ENCODE results near the gene ASB4.

DNA sequence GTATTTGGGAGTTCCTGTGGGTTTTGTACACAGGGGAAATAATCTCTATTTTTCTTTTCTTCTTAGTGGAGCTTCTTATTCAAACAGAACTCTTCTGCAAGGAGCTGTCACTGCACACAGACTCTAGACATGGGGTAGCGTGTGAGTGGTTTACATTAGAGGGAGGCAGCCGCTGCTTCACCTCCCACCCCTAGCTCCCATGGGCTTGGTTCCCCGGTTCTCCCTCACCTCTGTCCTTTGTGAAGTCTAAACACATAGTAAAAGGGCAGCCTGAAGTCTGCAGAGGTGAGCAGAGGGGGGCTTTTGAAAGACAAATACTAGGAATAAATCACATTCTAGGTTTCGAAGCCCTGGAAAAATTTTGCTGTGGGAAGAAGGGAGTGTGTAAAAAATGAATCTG is 5.5 kb downstream of the ASB4 start:
- TF ChIP-seq, protein P1, sequence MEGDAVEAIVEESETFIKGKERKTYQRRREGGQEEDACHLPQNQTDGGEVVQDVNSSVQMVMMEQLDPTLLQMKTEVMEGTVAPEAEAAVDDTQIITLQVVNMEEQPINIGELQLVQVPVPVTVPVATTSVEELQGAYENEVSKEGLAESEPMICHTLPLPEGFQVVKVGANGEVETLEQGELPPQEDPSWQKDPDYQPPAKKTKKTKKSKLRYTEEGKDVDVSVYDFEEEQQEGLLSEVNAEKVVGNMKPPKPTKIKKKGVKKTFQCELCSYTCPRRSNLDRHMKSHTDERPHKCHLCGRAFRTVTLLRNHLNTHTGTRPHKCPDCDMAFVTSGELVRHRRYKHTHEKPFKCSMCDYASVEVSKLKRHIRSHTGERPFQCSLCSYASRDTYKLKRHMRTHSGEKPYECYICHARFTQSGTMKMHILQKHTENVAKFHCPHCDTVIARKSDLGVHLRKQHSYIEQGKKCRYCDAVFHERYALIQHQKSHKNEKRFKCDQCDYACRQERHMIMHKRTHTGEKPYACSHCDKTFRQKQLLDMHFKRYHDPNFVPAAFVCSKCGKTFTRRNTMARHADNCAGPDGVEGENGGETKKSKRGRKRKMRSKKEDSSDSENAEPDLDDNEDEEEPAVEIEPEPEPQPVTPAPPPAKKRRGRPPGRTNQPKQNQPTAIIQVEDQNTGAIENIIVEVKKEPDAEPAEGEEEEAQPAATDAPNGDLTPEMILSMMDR (conservative IDR thresholded peaks at IDR 0.05; ENCODE audit: low read depth in 2 of 2) = no peak
- TF ChIP-seq, protein P2, sequence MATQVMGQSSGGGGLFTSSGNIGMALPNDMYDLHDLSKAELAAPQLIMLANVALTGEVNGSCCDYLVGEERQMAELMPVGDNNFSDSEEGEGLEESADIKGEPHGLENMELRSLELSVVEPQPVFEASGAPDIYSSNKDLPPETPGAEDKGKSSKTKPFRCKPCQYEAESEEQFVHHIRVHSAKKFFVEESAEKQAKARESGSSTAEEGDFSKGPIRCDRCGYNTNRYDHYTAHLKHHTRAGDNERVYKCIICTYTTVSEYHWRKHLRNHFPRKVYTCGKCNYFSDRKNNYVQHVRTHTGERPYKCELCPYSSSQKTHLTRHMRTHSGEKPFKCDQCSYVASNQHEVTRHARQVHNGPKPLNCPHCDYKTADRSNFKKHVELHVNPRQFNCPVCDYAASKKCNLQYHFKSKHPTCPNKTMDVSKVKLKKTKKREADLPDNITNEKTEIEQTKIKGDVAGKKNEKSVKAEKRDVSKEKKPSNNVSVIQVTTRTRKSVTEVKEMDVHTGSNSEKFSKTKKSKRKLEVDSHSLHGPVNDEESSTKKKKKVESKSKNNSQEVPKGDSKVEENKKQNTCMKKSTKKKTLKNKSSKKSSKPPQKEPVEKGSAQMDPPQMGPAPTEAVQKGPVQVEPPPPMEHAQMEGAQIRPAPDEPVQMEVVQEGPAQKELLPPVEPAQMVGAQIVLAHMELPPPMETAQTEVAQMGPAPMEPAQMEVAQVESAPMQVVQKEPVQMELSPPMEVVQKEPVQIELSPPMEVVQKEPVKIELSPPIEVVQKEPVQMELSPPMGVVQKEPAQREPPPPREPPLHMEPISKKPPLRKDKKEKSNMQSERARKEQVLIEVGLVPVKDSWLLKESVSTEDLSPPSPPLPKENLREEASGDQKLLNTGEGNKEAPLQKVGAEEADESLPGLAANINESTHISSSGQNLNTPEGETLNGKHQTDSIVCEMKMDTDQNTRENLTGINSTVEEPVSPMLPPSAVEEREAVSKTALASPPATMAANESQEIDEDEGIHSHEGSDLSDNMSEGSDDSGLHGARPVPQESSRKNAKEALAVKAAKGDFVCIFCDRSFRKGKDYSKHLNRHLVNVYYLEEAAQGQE (IDR thresholded peaks at IDR 0.05; ENCODE audit: unreplicated experiment) = no peak
- TF ChIP-seq POLR2AphosphoS5 (IDR thresholded peaks at IDR 0.05; ENCODE audit: low read depth) (no peak), EZH2phosphoT487 (IDR thresholded peaks at IDR 0.05; ENCODE audit: unreplicated experiment) (no peak), EZH2 (IDR thresholded peaks at IDR 0.05; ENCODE audit: low read depth, unreplicated experiment) (no peak), JUNB (IDR thresholded peaks at IDR 0.05; ENCODE audit: unreplicated experiment) (no peak), ZNF114 (CRISPR knock-in tag; IDR thresholded peaks at IDR 0.05) (no peak)
- TF ChIP-seq, protein P3, sequence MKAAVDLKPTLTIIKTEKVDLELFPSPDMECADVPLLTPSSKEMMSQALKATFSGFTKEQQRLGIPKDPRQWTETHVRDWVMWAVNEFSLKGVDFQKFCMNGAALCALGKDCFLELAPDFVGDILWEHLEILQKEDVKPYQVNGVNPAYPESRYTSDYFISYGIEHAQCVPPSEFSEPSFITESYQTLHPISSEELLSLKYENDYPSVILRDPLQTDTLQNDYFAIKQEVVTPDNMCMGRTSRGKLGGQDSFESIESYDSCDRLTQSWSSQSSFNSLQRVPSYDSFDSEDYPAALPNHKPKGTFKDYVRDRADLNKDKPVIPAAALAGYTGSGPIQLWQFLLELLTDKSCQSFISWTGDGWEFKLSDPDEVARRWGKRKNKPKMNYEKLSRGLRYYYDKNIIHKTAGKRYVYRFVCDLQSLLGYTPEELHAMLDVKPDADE (IDR thresholded peaks at IDR 0.05) = no peak

Measured in GM23338 (cell line).